SU-DHL-6 (cell line): ENCODE results near the gene SYNJ1.

Source experiments
- CTCF ChIP-seq: fragments of 200-600 bp; sonication (generic); IDR thresholded peaks from one replicate; pipeline ENCODE4 v1.5.1; 2017; ENCODE audit warnings: antibody characterized with exemption, mild to moderate bottlenecking, low read length, moderate library complexity; ENCODE audit not compliant: insufficient read depth, poor library complexity, severe bottlenecking
- EZH2phosphoT487 ChIP-seq: fragments of 200-600 bp; sonication (generic), shearing (Covaris generic); conservative IDR thresholded peaks from 2 replicates; pipeline ENCODE4 v1.6.1; 2018; ENCODE audit warnings: mild to moderate bottlenecking, antibody characterized with exemption, low read length, moderate library complexity, mixed read lengths

- TF ChIP-seq CTCF (no peak), EZH2phosphoT487 (no peak)
These were observed 128.3 kb downstream of the SYNJ1 start for GRCh38 chr21:32599526-32599925.
